CD4-positive, CD25-positive, alpha-beta regulatory T cell (primary cell): ENCODE results near the gene PCDH7. TPM values are rescaled to one million over a fixed set of nuclear protein-coding genes. Genes with fewer than 3 reads are reported as not detected.

Experiments
- ATAC-seq, 2 donors: fragments of 150-1000 bp; cut with Tn5 transposase; one replicate each; pipeline ENCODE4 v1.10.0; 2021; ENCODE audit warnings: low read depth in 2 of 2, moderate number of reproducible peaks in 2 of 2, moderate library complexity in 1 of 2
- DNase-seq, 3 donors: peaks; one replicate each; pipeline versions ENCODE4 v3.0.0 to v3.0.0-alpha.2; 2012 to 2022; ENCODE audit warnings: mixed read lengths in 1 of 3
- H3K27ac ChIP-seq: one replicate; pipeline ENCODE4 v1.7.0; 2013; ENCODE audit warnings: mild to moderate bottlenecking, low read length; ENCODE audit not compliant: insufficient read depth, poor library complexity, severe bottlenecking
- H3K27me3 ChIP-seq: one replicate; pipeline ENCODE4 v1.7.0; 2013; ENCODE audit warnings: low read length; ENCODE audit not compliant: control insufficient read depth, insufficient read depth
- H3K36me3 ChIP-seq: one replicate; pipeline ENCODE4 v1.7.0; 2013; ENCODE audit warnings: mild to moderate bottlenecking, low read length, moderate library complexity; ENCODE audit not compliant: control insufficient read depth, insufficient read depth
- H3K4me1 ChIP-seq: 2 replicates; pipeline ENCODE4 v1.7.0; 2013; ENCODE audit warnings: mild to moderate bottlenecking, low read length; ENCODE audit not compliant: insufficient read depth, control insufficient read depth, poor library complexity, severe bottlenecking
- H3K4me3 ChIP-seq: one replicate; pipeline ENCODE4 v1.7.0; 2013; ENCODE audit warnings: low read depth, mild to moderate bottlenecking, low read length, moderate library complexity
- H3K9me3 ChIP-seq, 2 experiments: 1 replicate in 1 of 2; 2 replicates in 1 of 2; pipeline ENCODE4 v1.7.0; 2013; ENCODE audit warnings: low read length in 2 of 2, mild to moderate bottlenecking in 1 of 2, moderate library complexity in 1 of 2; ENCODE audit not compliant: control insufficient read depth in 2 of 2
- H3K27ac Mint-ChIP-seq, 3 donors: one replicate each; pipeline ENCODE4 v1.8.0; 2020 to 2022; ENCODE audit warnings: mild to moderate bottlenecking in 3 of 3, mixed read lengths in 3 of 3, moderate library complexity in 2 of 3
- H3K27me3 Mint-ChIP-seq: one replicate; pipeline ENCODE4 v1.8.0; 2022; ENCODE audit warnings: mild to moderate bottlenecking, mixed read lengths
- H3K36me3 Mint-ChIP-seq: one replicate; pipeline ENCODE4 v1.8.0; 2020; ENCODE audit warnings: mixed read lengths
- H3K4me1 Mint-ChIP-seq, 4 donors: one replicate each; pipeline ENCODE4 v1.8.0; 2020 to 2022; ENCODE audit warnings: mixed read lengths in 4 of 4, mild to moderate bottlenecking in 1 of 4
- H3K4me3 Mint-ChIP-seq, 4 donors: one replicate each; pipeline ENCODE4 v1.8.0; 2020 to 2022; ENCODE audit warnings: mild to moderate bottlenecking in 4 of 4, mixed read lengths in 4 of 4, moderate library complexity in 3 of 4
- H3K9me3 Mint-ChIP-seq, 7 donors: one replicate each; pipeline ENCODE4 v1.8.0; 2020 to 2022; ENCODE audit warnings: mixed read lengths in 7 of 7, mild to moderate bottlenecking in 3 of 7, moderate library complexity in 2 of 7
- polyA plus RNA-seq, 4 donors: library from polyadenylated mRNA; unstranded; fragments of 300-500 nt; fragmentation: Illumina TruSeq; gene quantifications; one replicate each; pipeline ENCODE4 v1.2.3, GENCODE V29; 2021
- total RNA-seq: library from RNA; stranded (reverse); gene quantifications from one replicate; pipeline ENCODE4 v1.2.3, GENCODE V29; 2022

Gene PCDH7
- total and polyA plus RNA-seq, 5 donors from 2014 or later: not detected

GRCh38 chr4:30770812-30771211 is 50.6 kb downstream of the PCDH7 start:
- Mint-ChIP-seq H3K27me3 (no peaks in the 10 kb centered on the region), H3K9me3 (peaks cover 0 to 9% (median 1%) of the 10 kb centered on the region in 7 donors)

GRCh38 chr4:30776451-30776850 is 56.3 kb downstream of the PCDH7 start:
- Histone ChIP-seq H3K4me1 (no peaks in the 10 kb centered on the region), H3K27me3 (no peaks in the 10 kb centered on the region), H3K9me3 (no peaks in the 10 kb centered on the region), H3K36me3 (no peaks in the 10 kb centered on the region), H3K27ac (no peak overlapping the region), H3K4me3 (no peak overlapping the region)
- Mint-ChIP-seq H3K4me1 (no peaks in the 10 kb centered on the region), H3K4me3 (no peak overlapping the region), H3K36me3 (no peaks in the 10 kb centered on the region), H3K27ac (no peak overlapping the region), H3K27me3 (no peaks in the 10 kb centered on the region), H3K9me3 (peaks cover under 1 to 7% (median 5%) of the 10 kb centered on the region in 7 donors)
- ATAC-seq (no peak), DNase-seq (no peak)

More at GRCh38 chr4:30770812-30771211, 50.6 kb downstream of the PCDH7 start:
- no peak overlapping the region for H3K4me3 Mint-ChIP-seq
- no peaks in the 10 kb centered on the region for H3K27me3 ChIP-seq
- H3K4me1 Mint-ChIP-seq: no peaks in the 10 kb centered on the region
- H3K36me3 ChIP-seq: no peaks in the 10 kb centered on the region
- no peak overlapping the region for H3K27ac ChIP-seq
- no peaks in the 10 kb centered on the region for H3K9me3 ChIP-seq
- H3K27ac Mint-ChIP-seq: no peak overlapping the region
- no peaks in the 10 kb centered on the region for H3K4me1 ChIP-seq
- DNase-seq: no peak
- no peaks in the 10 kb centered on the region for H3K36me3 Mint-ChIP-seq
- H3K4me3 ChIP-seq: no peak overlapping the region
- no peak for ATAC-seq

- H3K4me1 ChIP-seq: no peaks in the 10 kb centered on the region
- Mint-ChIP-seq H3K9me3 (peaks cover 3 to 7% (median 5%) of the 10 kb centered on the region in 7 donors), H3K27me3 (no peaks in the 10 kb centered on the region), H3K4me3 (no peak overlapping the region), H3K36me3 (no peaks in the 10 kb centered on the region), H3K27ac (no peak overlapping the region), H3K4me1 (no peaks in the 10 kb centered on the region)
- no peaks in the 10 kb centered on the region for H3K36me3 ChIP-seq
- no peak overlapping the region for H3K4me3 ChIP-seq
- H3K27ac ChIP-seq: no peak overlapping the region
- H3K9me3 ChIP-seq: no peaks in the 10 kb centered on the region
- no peak for DNase-seq
- no peaks in the 10 kb centered on the region for H3K27me3 ChIP-seq
- no peak for ATAC-seq
Measured at GRCh38 chr4:30776921-30777415, 56.8 kb downstream of the PCDH7 start.
